GM04504 (cell line): ENCODE data around the gene CHRNA4.
"Not testable (repeated sequence)": the region's sequence is repeated elsewhere in the genome, so short reads cannot be mapped to it uniquely, and the experiment has no call there.

ENCODE experiments used
- DNase-seq: peaks from one replicate; pipeline ENCODE4 v3.0.0-alpha.2; 2012; ENCODE audit warnings: low read depth

Gene CHRNA4

DNA sequence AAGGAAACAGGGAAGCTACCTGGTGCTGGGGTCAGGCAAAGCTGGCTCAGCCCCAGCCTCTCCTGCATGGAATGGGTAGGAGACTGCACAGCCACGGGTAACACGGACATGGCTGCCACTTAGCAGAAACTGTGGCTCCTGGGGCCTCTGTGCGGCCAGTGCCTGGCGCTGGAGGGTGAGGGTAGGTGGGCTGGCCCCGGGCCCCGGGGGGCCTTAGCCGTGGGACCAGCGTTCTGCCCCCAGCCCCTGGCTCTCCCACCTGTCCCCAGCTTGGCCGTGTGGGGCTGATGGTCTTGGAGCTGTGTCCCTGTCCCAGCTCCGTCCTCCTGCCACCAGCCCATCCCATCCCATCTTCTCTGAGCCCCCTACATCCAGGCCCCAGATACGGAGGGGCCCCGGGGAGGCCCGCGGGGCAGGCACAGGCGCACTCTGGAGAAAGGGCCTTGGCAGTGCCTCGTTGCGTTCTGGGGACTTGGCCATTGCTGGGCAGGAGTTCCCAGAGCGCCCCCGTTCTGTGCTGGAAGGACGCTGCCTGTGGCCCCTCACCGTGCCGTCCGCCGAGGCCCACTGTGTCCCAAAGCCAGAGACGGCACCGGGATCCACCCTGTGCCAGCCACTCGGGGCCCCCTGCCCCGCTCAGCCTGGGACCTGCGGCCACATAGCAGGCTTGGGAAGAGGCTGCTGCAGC lies 12.2 kb downstream of the CHRNA4 start:
- no peak for DNase-seq

DNA sequence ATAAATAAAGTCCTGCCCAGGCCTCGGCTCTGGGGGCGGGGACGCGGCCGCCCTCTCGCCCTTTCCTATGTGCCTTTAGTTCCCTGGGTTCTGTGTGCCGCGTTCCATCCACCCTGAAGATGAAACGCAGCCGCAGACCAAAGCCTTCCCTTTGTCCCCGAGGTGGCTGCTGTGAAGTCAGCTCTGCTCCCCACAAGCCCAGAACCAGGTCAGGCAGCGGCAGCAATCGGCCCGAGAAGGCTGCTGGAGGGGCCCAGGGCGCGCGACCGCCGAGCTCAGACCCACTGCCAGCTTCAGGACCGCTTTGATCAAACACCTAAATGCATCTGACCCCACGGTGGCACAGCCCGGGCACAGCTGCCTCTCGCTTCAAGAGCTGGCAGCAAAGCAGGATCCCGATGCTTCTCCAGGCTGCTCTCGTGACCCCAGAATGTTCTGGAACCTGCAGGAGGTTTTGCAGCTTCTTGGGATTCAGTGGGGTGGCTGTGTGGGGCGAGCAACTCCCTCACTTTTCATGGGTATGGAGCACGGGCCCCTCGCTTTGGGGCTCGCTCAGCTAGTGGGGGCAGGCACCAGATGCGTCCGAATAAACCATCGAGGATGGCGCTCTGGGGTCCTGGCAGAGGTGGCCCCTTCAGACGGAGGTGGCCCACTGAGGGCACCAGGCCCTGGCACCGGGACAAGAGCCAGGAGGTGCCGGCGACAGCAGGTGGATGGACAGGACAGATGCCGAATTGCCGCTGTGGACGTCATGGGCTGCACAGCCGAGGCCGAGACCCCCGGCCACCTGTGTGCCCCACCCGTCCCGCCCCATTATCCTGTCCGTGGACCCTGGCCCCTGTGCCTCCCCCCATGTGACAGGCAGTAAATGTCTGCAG lies 13.0 kb downstream of the CHRNA4 start:
- DNase-seq, result no peak

DNA sequence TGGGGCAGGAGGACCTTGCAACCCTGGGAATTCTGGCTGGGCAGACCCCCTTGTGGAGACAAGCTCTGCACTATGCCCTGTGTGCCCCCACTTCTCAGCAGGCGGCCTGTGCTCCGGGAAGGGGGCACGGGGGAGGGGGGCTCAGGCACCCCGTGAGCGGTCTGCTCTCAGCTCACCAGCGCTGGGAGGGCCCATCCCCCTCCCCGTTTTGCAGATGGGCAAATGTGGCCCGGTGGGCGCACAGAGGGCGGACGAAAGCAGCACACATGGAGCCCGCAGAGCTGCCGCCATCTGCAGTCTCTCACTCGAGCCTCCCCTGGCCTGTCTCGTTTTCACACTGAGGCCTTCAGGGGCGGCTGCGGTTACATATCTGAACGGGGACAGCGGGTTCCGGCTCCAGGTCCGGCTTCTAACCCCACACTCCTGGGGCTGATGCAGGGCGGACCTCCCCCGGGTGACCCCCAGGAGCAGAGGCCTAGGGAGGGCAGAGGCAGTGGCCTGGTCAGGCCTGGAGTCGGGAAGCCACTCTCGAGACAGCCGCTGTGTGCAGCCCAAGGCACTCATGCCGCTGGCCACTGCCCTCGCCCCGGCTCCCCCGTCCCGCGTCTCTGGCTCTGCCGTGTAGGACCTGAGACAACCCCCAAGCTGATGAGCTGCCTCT lies 13.9 kb downstream of the CHRNA4 start:
- no peak for DNase-seq

DNA sequence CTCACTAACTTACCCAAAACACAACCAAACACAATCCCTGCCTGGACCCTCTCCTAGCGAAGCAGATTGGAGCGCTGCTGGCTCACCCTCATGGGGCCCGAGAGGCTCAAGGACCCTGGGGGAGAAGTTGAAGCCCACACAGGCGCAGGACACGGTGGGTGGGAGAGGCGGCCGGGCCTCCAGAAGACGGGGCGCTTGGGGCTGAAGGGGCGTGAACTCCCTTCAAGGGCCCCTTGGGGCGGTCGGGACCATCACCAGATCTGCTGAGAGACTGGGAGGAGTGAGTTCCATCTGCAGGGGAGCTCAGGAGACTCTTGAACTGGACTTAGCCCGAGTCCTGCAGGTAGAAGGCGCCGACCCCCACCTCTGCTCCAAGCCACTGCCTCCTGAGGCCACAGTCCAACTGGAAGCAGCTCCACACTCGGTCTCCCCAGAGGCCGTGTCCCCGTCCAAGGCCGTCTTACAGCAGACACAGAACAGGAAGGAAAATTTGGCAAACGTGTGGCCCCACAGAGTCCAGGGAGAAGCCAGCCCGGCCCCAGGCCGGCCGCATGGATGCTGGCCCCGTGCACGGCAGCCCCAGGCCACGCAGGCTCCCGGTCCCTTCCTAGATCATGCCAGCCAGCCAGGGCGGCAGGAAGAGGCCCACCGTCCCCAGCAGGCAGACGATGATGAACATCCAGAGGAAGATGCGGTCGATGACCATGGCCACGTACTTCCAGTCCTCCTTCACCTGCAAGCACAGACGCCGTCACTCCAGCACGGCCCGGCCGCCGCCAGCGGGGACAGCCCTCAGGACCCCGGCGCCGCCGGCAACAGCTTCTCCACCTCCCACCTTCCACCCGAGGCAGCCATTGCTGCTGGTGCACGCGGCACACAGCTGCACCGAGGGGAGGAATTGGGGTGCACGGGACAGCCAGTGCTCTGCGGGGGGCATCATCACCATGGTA lies 14.7 kb downstream of the CHRNA4 start:
- DNase-seq, result no peak

DNA sequence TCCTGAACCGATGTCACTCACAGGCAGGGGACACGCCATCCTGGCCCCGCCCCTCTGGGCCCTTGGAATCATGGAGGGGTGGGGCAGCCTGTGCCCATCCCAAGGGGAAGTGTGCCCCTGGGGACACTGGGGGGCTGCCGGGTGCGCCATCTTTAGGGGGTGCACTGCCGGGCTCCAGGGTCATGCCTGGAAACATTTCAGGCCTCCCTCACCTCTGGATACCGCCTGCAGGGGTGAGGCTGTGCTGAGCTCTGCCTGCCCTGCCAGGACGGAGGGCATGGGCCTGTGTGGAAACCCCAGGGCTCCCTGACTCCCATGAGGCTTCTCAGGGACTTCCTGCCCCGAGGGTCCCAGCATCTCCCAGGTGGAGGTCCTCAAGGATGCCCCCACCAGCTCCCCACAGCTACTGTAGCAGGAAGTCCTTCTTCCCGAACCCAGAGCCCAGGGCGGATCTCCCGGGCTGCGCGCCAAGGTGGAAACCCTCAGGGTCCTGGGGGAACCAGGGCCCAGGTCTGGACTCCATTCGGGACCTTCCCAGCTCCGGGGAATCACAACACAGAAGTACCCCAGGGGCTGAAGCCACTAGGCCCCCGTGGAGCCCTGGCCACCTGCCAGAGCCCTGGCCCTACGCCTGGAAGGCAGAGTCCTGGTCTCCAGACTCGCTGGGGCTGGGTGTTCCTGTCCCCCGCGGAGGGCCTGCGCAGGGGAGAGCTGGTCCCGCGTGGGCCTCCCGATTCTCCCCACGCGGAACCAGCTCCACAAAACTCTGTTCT lies 15.6 kb downstream of the CHRNA4 start:
- DNase-seq, result no peak

DNA sequence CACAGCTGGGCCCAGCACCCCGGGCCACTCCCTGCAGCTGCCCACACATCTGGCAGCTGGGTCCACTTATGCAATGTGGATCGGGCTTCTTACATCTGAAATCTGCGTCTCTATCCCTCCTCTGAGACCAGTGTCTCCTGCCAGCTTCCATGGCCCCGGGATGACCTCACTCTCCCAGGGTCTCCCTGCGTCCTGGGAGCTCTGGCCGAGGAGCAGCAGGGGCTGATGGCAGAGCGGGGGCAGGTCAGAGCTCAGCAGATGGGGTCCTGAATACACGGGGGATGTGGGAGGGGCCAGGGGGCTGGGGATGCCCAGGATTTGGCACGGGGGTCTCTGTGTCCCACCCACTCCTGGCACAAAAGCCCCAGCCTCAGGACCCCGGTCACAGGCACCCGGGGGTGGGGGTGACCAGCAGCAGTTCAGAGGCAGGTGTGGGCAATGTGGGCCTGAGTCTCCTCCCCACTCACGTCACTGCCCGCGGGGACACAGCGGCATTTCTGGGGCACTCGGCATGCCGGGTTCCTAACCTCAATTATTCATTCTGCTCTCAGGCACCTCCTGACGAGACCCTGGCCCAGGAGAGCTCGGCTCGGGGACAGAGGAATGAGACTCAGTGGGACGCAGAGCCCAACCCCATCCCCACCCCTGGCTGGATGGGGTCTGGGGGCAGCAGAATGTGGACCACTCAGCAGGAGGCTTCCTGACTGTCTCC lies 16.4 kb downstream of the CHRNA4 start:
- DNase-seq, result no peak

DNA sequence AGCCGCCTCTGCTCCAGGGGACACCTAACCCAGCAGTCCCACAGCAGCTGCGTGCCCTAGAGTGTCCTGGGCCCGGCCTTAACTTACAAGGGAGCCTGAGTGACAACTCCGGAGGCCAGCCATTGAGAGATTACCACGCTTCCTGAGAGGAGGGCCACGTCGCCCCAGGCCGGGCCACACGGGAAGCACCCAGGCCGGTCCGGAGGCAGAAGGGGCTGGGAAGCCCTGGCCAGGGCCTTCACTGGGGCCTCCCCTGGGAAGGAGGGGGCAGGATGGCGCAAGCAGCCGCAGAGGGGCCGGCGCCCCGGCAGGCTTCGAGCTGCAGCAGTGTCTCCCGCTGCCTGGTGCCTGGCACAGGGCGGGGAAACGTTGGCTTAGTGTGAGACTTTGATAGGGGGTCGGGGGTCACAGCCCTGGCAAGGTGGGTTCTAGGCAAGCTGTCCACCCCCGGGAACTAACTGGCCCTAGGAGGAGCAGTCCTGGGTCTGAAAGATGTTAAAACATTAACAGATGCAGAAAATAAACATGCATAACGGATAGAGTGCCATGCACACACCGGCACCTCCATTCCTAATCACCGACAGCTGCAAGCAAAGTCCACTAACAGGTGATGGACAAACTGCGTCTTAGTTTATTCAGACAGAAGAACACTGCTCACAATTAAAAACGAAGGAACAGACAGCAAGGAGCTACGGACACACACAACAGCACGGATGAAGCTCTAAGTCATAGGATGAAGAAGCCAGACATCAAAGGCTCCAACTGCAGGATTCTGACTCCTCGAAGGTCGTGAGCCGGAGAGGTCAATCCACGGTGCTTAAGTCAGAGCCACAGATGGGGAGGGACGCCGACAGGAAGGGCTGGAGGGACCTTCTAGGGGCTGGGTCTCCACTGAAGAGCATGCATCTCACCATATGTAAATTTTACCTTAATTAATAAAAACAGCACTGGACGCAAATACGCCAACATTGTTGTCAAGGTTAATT lies 17.4 kb downstream of the CHRNA4 start:
- DNase-seq, result no peak

DNA sequence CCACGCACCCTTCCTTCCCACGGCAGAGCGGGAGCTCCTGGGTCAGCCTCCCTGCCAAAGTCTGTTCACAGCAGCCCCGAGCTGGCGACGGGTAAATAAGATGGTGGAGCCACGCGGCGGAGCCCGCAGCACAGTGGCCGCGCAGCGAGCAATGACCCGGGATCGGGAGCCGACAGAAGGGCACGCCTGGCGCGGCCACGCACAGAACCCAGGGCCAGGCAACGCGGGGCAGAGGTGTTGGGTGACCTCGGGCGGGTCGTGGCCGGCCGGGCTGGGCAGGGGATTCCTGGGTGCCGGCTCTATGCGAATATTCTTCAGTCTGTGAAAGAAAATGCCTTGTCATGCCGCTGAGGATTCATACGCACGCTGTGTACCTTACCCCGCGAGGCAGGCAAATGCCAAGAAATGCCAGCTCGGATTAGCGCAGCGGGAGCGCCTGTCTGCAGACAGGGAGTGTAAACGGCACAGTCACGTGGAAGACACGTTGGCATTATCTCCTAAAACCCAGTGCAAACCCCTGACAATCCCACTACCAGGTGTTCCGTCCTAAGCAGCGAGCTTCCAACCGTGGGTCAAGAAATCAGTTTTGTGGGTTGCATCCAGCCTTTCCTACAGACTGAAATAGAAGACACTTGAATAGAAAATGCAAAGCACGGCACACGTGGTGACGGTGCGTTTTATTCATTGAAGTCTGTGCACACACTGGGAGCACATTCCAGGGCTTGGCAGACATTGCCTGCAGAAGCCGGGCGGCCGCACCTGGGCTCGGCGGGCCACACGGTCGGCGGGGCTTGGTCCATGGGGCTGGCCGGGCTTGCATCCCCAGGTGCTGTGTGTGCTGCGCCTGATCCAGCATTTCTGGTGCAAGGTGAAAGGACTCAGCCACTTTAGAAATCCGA lies 18.3 kb downstream of the CHRNA4 start:
- DNase-seq, result no peak

DNA sequence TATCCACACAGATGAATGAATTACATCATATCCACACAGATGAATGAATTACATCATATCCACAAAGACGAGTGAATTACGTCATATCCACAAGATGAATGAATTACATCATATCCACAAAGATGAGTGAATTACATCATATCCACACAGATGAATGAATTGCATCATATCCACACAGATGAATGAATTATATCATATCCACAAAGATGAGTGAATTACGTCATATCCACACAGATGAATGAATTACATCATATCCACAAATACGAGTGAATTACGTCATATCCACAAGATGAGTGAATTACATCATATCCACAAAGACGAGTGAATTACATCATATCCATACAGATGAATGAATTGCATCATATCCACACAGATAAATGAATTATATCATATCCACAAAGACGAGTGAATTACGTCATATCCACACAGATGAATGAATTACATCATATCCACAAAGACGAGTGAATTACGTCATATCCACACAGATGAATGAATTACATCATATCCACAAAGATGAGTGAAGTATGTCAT lies 20.9 kb downstream of the CHRNA4 start:
- DNase-seq, result not testable (repeated sequence)

DNA sequence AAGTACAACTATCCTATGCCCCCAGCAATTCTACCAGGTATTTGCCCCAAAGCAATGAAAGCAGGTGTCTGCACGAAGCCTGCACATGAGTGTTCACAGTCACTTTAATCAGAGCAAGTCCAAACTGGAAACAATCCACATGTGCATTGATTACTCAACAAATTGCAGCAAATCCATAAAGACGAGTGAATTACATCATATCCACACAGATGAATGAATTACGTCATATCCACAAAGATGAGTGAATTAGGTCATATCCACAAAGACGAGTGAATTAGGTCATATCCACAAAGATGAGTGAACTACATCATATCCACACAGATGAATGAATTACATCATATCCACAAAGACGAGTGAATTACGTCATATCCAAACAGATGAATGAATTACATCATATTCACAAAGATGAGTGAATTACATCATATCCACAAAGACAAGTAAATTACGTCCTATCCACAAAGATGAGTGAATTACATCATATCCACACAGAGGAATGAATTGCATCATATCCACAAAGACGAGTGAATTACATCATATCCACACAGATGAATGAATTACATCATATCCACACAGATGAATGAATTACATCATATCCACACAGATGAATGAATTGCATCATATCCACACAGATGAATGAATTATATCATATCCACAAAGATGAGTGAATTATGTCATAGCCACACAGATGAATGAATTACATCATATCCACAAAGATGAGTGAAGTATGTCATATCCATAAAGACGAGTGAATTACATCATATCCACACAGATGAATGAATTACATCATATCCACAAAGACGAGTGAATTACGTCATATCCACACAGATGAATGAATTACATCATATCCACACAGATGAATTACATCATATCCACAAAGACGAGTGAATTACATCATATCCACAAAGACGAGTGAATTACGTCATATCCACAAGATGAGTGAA lies 21.7 kb downstream of the CHRNA4 start:
- DNase-seq, result not testable (repeated sequence)

DNA sequence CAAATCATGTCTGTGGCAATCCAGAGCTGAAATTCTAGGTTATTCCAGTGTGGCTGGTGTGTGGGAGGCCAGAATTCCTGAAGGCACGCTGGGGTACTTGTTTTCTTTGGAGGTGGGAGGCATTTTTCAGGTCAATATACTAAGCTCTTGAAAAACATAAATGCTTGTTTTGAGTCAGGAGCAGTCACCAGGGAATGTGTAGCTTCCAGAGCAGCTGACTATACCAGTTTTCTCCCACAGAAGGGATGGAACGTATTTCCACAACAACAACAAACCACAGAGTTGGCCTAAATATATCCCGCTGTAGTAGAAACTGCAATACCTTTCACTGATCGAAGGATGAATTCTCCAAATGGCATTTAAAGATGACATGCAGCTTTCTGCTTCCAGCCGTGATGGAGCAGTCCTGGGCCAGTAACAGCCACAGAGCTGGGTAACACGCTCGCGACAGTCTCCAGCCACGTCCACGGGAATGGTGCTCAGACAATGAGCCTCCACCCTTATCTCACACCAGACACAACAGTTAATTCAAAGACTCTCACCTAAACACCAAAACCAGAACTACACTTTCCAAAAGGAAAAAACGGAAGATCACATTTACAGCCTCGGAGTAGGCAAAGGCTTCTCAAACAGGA lies 23.2 kb downstream of the CHRNA4 start:
- no peak for DNase-seq

DNA sequence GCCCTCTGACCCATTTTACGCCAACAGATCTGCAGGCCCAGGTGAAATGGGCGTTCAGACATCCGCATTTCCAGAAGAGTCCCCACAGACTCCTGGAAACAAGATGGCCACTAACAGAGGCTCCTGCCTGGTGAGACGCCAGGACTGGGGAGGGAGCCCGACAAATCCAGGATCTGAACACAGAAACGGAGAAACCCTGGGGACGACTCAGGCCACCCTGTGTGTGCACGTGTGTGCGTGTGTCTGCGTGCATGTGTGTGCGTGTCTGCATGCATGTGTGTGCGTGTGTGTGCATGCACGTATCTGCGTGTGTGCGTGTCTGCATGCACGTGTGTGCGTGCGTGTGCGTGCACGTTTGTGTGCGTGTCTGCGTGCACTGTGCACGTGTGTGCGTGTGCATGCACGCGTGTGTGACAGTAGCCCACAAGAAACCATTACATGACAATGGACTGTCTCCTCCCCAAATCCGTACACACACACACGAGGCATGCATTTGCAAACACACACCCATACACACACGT lies 24.9 kb downstream of the CHRNA4 start:
- no peak for DNase-seq

DNA sequence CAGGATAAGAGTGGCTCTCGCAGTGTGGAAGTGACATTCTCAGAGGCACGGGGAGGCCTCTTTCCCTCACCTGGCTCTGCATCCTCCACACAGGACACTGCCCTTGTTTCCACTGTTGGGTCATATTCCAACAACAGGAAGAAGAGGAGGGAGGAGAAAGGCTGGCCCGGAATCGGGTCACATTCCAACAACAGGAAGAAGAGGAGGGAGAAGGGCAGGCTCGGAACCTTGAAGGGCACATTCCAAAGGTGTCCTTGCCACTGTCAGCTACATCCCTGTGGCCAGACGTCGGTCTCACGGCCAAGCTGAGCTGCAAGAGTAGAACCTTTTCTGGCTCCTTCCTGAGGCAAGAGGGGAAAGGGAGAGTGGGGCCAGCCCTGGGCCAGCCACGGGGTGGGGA lies 25.4 kb downstream of the CHRNA4 start:
- DNase-seq, result no peak

DNA sequence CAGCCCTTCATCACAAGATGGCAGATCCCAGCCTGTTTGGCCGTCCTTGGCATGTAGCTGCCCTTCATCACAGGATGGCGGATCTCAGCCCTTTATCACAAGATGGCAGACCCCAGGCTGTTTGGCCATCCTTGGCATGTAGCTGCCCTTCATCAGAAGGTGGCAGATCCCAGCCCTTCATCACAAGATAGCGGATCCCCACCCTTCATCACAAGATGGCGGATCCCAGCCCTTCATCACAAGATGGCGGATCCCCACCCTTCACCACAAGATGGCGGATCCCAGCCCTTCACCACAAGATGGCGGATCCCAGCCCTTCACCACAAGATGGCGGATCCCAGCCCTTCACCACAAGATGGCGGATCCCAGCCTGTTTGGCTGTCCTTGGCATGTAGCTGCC lies 26.1 kb downstream of the CHRNA4 start:
- not testable (repeated sequence) for DNase-seq

DNA sequence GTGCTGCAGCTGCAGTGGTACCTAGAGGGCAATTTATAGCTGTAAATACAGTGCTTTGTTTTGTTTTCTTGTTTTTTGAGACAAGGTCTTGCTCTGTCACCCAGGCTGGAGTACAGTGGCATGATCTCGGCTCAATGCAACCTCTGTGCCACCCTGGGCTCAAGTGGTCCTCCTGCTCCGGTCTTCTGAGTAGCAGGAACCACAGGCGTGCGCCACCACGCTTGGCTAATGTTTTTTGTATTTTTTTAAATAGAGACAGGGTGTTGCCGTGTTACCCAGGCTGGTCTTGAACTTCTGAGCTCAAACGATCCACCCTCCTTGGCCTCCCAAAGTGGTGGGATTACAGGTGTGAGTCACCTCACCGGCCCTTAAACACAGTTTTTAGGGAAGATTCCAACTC lies 26.8 kb downstream of the CHRNA4 start:
- no peak for DNase-seq
